GM06990 (cell line): ENCODE results near the gene DIAPH1.

ENCODE experiments used
- DNase-seq: peaks from one replicate; pipeline ENCODE4 v3.0.0-alpha.2; 2011; ENCODE audit not compliant: insufficient read length; ENCODE audit errors: extremely low read depth
- H3K27me3 ChIP-seq: replicated peaks from 2 replicates; pipeline ENCODE4 v1.6.0; 2011; ENCODE audit warnings: low read length; ENCODE audit not compliant: control insufficient read depth, insufficient read depth
- H3K36me3 ChIP-seq: 2 replicates; pipeline ENCODE4 v1.5.1; 2011; ENCODE audit warnings: low read length; ENCODE audit not compliant: control insufficient read depth, insufficient read depth
- H3K4me3 ChIP-seq: replicated peaks from 2 replicates; pipeline ENCODE4 v1.5.1; 2011; ENCODE audit warnings: low read depth, mild to moderate bottlenecking, control low read depth, low read length
- CTCF ChIP-seq: IDR thresholded peaks from 2 replicates; pipeline ENCODE4 v1.5.1; 2011; ENCODE audit warnings: low read length, control low read depth, mild to moderate bottlenecking, inconsistent platforms; ENCODE audit not compliant: insufficient read depth, poor library complexity, severe bottlenecking

DIAPH1 gene

GRCh38 chr5:141646026-141646425, 27.2 kb upstream of the DIAPH1 start:
- peaks cover 16% of the 10 kb centered on the region for H3K36me3 ChIP-seq
- no peak overlapping the region for H3K4me3 ChIP-seq
- no peak for DNase-seq
- H3K27me3 ChIP-seq, result no peaks in the 10 kb centered on the region
- no peak for TF ChIP-seq CTCF

GRCh38 chr5:141641634-141642267, 23.0 kb upstream of the DIAPH1 start:
- DNase-seq, result no peak
- H3K4me3 ChIP-seq, result no peak overlapping the region
- H3K27me3 ChIP-seq, result no peaks in the 10 kb centered on the region
- TF ChIP-seq CTCF, result peak; percentile 27
- H3K36me3 ChIP-seq, result peaks cover 13% of the 10 kb centered on the region

- no peak for TF ChIP-seq CTCF
- Histone ChIP-seq H3K4me3 (no peak overlapping the region), H3K36me3 (peaks cover 8% of the 10 kb centered on the region), H3K27me3 (no peaks in the 10 kb centered on the region)
- DNase-seq, result no peak
These were observed 21.9 kb upstream of the DIAPH1 start for GRCh38 chr5:141640698-141641097.

GRCh38 chr5:141640051-141640415, 21.2 kb upstream of the DIAPH1 start:
- Histone ChIP-seq H3K27me3 (no peaks in the 10 kb centered on the region), H3K4me3 (no peak overlapping the region), H3K36me3 (peaks cover 8% of the 10 kb centered on the region)
- no peak for DNase-seq
- no peak for TF ChIP-seq CTCF

- no peak for TF ChIP-seq CTCF
- Histone ChIP-seq H3K36me3 (peaks cover 6% of the 10 kb centered on the region), H3K4me3 (no peak overlapping the region), H3K27me3 (no peaks in the 10 kb centered on the region)
- DNase-seq, result no peak
These were observed 20.7 kb upstream of the DIAPH1 start for GRCh38 chr5:141639357-141640050.
